IPS-20b (cell line): ENCODE results near the gene ZNRD2.
A peak's percentile ranks its signal among the peaks of the same experiment; 100 is the strongest.

Source experiments
- H3K27ac ChIP-seq: one replicate; pipeline ENCODE4 v1.5.1; 2013; ENCODE audit warnings: low read length
- H3K27me3 ChIP-seq: 2 replicates; pipeline ENCODE4 v1.6.1; 2013; ENCODE audit warnings: mild to moderate bottlenecking, low read length, inconsistent platforms; ENCODE audit not compliant: insufficient read depth
- H3K36me3 ChIP-seq: 2 replicates; pipeline ENCODE4 v1.6.1; 2013; ENCODE audit warnings: low read depth, mild to moderate bottlenecking, inconsistent platforms, low read length, moderate library complexity; ENCODE audit not compliant: insufficient read depth
- H3K4me1 ChIP-seq: 2 replicates; pipeline ENCODE4 v1.6.1; 2013; ENCODE audit warnings: mild to moderate bottlenecking, control low read depth, inconsistent platforms, low read length, moderate library complexity; ENCODE audit not compliant: insufficient read depth
- H3K4me3 ChIP-seq: 2 replicates; pipeline ENCODE4 v1.5.1; 2013; ENCODE audit warnings: mild to moderate bottlenecking, low read length, inconsistent platforms
- H3K9ac ChIP-seq: 2 replicates; pipeline ENCODE4 v1.6.1; 2013; ENCODE audit warnings: low read depth, mild to moderate bottlenecking, inconsistent platforms, low read length, moderate library complexity
- H3K9me3 ChIP-seq: 2 replicates; pipeline ENCODE4 v1.6.1; 2013; ENCODE audit warnings: mild to moderate bottlenecking, low read depth, low read length, inconsistent platforms; ENCODE audit not compliant: insufficient read depth

Gene ZNRD2

GRCh38 chr11:65529475-65530156 lies 40.7 kb upstream of the ZNRD2 start:
- Histone ChIP-seq H3K4me3 (no peak overlapping the region), H3K27me3 (no peaks in the 10 kb centered on the region), H3K9me3 (no peaks in the 10 kb centered on the region), H3K36me3 (peaks cover 39% of the 10 kb centered on the region), H3K4me1 (no peaks in the 10 kb centered on the region), H3K9ac (no peak overlapping the region), H3K27ac (no peak overlapping the region)

GRCh38 chr11:65530157-65530496 lies 40.1 kb upstream of the ZNRD2 start:
- Histone ChIP-seq H3K9ac (no peak overlapping the region), H3K27me3 (no peaks in the 10 kb centered on the region), H3K9me3 (no peaks in the 10 kb centered on the region), H3K4me3 (no peak overlapping the region), H3K36me3 (peaks cover 39% of the 10 kb centered on the region), H3K27ac (no peak overlapping the region), H3K4me1 (no peaks in the 10 kb centered on the region)

GRCh38 chr11:65532388-65533064 lies 37.8 kb upstream of the ZNRD2 start:
- H3K36me3 ChIP-seq: peaks cover 42% of the 10 kb centered on the region
- no peak overlapping the region for H3K27ac ChIP-seq
- no peak overlapping the region for H3K9ac ChIP-seq
- H3K4me1 ChIP-seq: no peaks in the 10 kb centered on the region
- no peaks in the 10 kb centered on the region; the same call in 1 of the 2 replicates for H3K27me3 ChIP-seq
- H3K4me3 ChIP-seq: no peak overlapping the region
- no peaks in the 10 kb centered on the region for H3K9me3 ChIP-seq

GRCh38 chr11:65535102-65535501 lies 35.2 kb upstream of the ZNRD2 start:
- Histone ChIP-seq H3K9ac (no peak overlapping the region), H3K36me3 (peaks cover 37% of the 10 kb centered on the region), H3K27me3 (peaks cover 25% of the 10 kb centered on the region), H3K9me3 (no peaks in the 10 kb centered on the region), H3K4me1 (no peaks in the 10 kb centered on the region), H3K4me3 (no peak overlapping the region), H3K27ac (no peak overlapping the region)

- Histone ChIP-seq H3K4me1 (no peaks in the 10 kb centered on the region), H3K9ac (no peak overlapping the region), H3K27ac (no peak overlapping the region), H3K27me3 (peaks cover 39% of the 10 kb centered on the region), H3K4me3 (no peak overlapping the region), H3K36me3 (peaks cover 22% of the 10 kb centered on the region), H3K9me3 (no peaks in the 10 kb centered on the region)
Measured at GRCh38 chr11:65536412-65537295, 33.6 kb upstream of the ZNRD2 start.

- no peak overlapping the region for H3K9ac ChIP-seq
- no peaks in the 10 kb centered on the region for H3K4me1 ChIP-seq
- H3K27me3 ChIP-seq: peaks cover 45% of the 10 kb centered on the region
- no peak overlapping the region for H3K4me3 ChIP-seq
- H3K36me3 ChIP-seq: peaks cover 19% of the 10 kb centered on the region
- no peaks in the 10 kb centered on the region for H3K9me3 ChIP-seq
- no peak overlapping the region for H3K27ac ChIP-seq
Measured at GRCh38 chr11:65537296-65537597, 33.0 kb upstream of the ZNRD2 start.

GRCh38 chr11:65537620-65538231 lies 32.6 kb upstream of the ZNRD2 start:
- H3K27me3 ChIP-seq: peaks cover 46% of the 10 kb centered on the region
- H3K9me3 ChIP-seq: no peaks in the 10 kb centered on the region
- H3K4me3 ChIP-seq: no peak overlapping the region
- no peak overlapping the region for H3K27ac ChIP-seq
- no peak overlapping the region for H3K9ac ChIP-seq
- H3K36me3 ChIP-seq: peaks cover 15% of the 10 kb centered on the region
- no peaks in the 10 kb centered on the region for H3K4me1 ChIP-seq

- Histone ChIP-seq H3K4me3 (peak overlapping the region; percentile 72; the same call in 1 of the 2 replicates), H3K27me3 (peaks cover 53% of the 10 kb centered on the region), H3K4me1 (no peaks in the 10 kb centered on the region), H3K36me3 (peaks cover 9% of the 10 kb centered on the region), H3K9ac (no peak overlapping the region), H3K9me3 (no peaks in the 10 kb centered on the region), H3K27ac (no peak overlapping the region)
Measured at GRCh38 chr11:65538232-65538914, 31.9 kb upstream of the ZNRD2 start.

- Histone ChIP-seq H3K4me3 (peak overlapping the region; percentile 72; the same call in 1 of the 2 replicates), H3K36me3 (peaks cover 9% of the 10 kb centered on the region; the same call in 1 of the 2 replicates), H3K27me3 (peaks cover 58% of the 10 kb centered on the region), H3K27ac (no peak overlapping the region), H3K9me3 (no peaks in the 10 kb centered on the region), H3K9ac (no peak overlapping the region), H3K4me1 (no peaks in the 10 kb centered on the region)
Measured at GRCh38 chr11:65538915-65539743, 31.1 kb upstream of the ZNRD2 start.

- Histone ChIP-seq H3K4me1 (no peaks in the 10 kb centered on the region), H3K9ac (no peak overlapping the region), H3K9me3 (no peaks in the 10 kb centered on the region), H3K4me3 (peak overlapping the region; percentile 72), H3K36me3 (peaks cover 9% of the 10 kb centered on the region; the same call in 1 of the 2 replicates), H3K27ac (no peak overlapping the region), H3K27me3 (peaks cover 65% of the 10 kb centered on the region)
Measured at GRCh38 chr11:65539744-65540289, 30.5 kb upstream of the ZNRD2 start.
